ENCODE results near the gene GAB2. TPM values are rescaled to one million over a fixed set of nuclear protein-coding genes. Genes with fewer than 3 reads are reported as not detected.

The GAB2 gene
- total and polyA plus RNA-seq, 2 experiments from 2014 or later: 4.9 to 10.2 TPM

DNA sequence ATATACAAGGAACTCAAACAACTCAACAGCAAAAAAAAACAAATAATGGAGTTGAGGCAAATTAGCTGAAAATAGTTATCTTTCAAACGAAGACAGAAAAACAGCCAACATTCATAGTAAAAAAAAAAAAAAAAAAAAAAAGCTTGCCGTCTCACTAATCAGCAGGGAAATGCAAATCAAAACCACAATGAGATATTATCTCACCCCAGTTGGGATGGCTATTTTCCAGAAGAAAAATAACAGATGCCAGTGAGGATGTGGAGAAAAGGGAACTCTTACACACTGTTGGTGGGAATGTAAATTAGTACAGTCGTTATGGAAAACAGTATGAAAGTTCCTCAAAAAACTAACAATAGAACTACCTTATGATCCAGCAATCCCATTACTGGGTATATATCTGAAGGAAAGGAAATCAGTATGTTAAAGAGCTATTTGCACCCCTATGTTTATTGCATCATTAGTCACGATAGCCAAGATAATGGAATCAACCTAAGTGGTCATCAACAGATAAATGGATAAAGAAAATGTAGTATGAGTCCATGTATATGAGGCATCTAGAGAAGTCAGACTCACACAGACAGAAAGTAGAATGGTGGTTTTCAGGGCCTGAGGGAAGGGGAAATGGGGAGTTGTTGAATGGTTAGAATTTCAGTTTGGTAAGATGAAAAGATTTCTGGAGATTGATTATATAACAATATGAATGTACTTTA, 172.9 kb downstream of the GAB2 start:
- Histone ChIP-seq H2AFZ (no peak overlapping the region), H4K20me1 (ENCODE audit: insufficient read depth, poor library complexity, severe bottlenecking) (no peaks in the 10 kb centered on the region), H3K4me3 (no peak overlapping the region), H3K79me2 (peaks cover 3% of the 10 kb centered on the region), H3K9me3 (ENCODE audit: low read depth) (peaks cover 4% of the 10 kb centered on the region), H3K36me3 (replicated peaks; ENCODE audit: insufficient read depth, low read depth) (no peaks in the 10 kb centered on the region), H3K27me3 (no peaks in the 10 kb centered on the region), H3K9me2 (replicated peaks; ENCODE audit: insufficient read depth) (no peaks in the 10 kb centered on the region), H3K4me2 (no peak overlapping the region), H3K27ac (no peak overlapping the region), H3K4me1 (ENCODE audit: insufficient read depth) (no peaks in the 10 kb centered on the region)
- TF ChIP-seq, protein P1, sequence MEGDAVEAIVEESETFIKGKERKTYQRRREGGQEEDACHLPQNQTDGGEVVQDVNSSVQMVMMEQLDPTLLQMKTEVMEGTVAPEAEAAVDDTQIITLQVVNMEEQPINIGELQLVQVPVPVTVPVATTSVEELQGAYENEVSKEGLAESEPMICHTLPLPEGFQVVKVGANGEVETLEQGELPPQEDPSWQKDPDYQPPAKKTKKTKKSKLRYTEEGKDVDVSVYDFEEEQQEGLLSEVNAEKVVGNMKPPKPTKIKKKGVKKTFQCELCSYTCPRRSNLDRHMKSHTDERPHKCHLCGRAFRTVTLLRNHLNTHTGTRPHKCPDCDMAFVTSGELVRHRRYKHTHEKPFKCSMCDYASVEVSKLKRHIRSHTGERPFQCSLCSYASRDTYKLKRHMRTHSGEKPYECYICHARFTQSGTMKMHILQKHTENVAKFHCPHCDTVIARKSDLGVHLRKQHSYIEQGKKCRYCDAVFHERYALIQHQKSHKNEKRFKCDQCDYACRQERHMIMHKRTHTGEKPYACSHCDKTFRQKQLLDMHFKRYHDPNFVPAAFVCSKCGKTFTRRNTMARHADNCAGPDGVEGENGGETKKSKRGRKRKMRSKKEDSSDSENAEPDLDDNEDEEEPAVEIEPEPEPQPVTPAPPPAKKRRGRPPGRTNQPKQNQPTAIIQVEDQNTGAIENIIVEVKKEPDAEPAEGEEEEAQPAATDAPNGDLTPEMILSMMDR (IDR thresholded peaks at IDR 0.05; ENCODE audit: poor library complexity): no peak
- TF ChIP-seq EZH2phosphoT487 (IDR thresholded peaks at IDR 0.05; ENCODE audit: low read depth, severe bottlenecking, unreplicated experiment) (no peak), EZH2 (IDR thresholded peaks at IDR 0.05; ENCODE audit: borderline replicate concordance) (no peak)
- 88% methylated on average over 4 of the region's 4 CpGs for WGBS (ENCODE audit: low lambda C conversion rate, missing lambda C conversion rate)
- no peak for DNase-seq (ENCODE audit: low spot score)

DNA sequence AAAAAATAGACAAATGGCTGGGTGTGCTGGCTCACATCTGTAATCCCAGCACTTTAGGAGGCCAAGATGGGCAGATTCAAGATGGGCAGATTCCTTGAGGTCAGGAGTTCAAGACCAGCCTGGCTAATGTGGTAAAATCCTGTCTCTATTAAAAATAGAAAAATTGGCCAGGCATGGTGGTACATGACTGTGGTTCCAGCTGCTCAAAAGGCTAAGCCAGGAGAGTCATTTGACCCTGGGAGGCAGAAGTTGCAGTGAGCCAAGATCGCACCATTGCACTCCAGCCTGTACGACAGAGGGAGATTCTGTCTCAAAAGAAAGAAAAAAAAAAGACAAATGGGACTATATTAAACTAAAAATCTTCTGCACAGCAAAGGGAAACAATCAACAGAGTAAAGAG, 173.5 kb downstream of the GAB2 start:
- TF ChIP-seq, protein P1 (IDR thresholded peaks at IDR 0.05; ENCODE audit: poor library complexity): no peak
- TF ChIP-seq EZH2phosphoT487 (IDR thresholded peaks at IDR 0.05; ENCODE audit: low read depth, severe bottlenecking, unreplicated experiment): no peak
- no peak for TF ChIP-seq EZH2 (IDR thresholded peaks at IDR 0.05; ENCODE audit: borderline replicate concordance)
- Histone ChIP-seq H3K79me2 (peaks cover 3% of the 10 kb centered on the region), H3K4me2 (no peak overlapping the region), H3K4me3 (no peak overlapping the region), H3K9me3 (ENCODE audit: low read depth) (peaks cover 4% of the 10 kb centered on the region), H4K20me1 (ENCODE audit: insufficient read depth, poor library complexity, severe bottlenecking) (no peaks in the 10 kb centered on the region), H3K27ac (no peak overlapping the region), H2AFZ (no peak overlapping the region), H3K4me1 (ENCODE audit: insufficient read depth) (no peaks in the 10 kb centered on the region), H3K27me3 (no peaks in the 10 kb centered on the region), H3K9me2 (replicated peaks; ENCODE audit: insufficient read depth) (no peaks in the 10 kb centered on the region), H3K36me3 (replicated peaks; ENCODE audit: insufficient read depth, low read depth) (no peaks in the 10 kb centered on the region)
- DNase-seq (ENCODE audit: low spot score): no peak
- 90% methylated on average over 2 of the region's 2 CpGs for WGBS (ENCODE audit: low lambda C conversion rate, missing lambda C conversion rate)

DNA sequence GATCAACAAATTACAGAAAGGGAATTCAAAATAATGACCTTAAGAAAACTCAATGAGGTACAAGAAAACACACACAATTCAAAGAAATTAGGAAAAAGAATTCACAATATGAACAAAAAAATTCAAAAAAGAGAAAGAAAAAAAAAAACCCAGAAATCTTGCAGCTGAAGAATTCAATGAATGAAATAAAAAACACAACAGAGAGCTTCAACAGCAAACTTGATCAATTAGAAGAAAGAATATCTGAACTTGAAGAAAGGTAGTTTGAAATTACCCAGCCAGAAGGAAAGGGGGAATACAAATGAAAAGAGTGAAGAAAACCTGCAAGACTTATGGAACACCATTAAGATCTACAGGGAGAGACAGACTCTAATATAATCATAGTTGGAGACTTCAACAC, 176.1 kb downstream of the GAB2 start:
- DNase-seq (ENCODE audit: low spot score): no peak
- no peaks in the 10 kb centered on the region for H3K4me1 ChIP-seq (ENCODE audit: insufficient read depth)
- H3K4me2 ChIP-seq: no peak overlapping the region
- no peaks in the 10 kb centered on the region for H4K20me1 ChIP-seq (ENCODE audit: insufficient read depth, poor library complexity, severe bottlenecking)
- H3K36me3 ChIP-seq (replicated peaks; ENCODE audit: insufficient read depth, low read depth): no peaks in the 10 kb centered on the region
- H3K9me3 ChIP-seq (ENCODE audit: low read depth): peaks cover 4% of the 10 kb centered on the region
- H2AFZ ChIP-seq: no peak overlapping the region
- no peaks in the 10 kb centered on the region for H3K9me2 ChIP-seq (replicated peaks; ENCODE audit: insufficient read depth)
- H3K27me3 ChIP-seq: no peaks in the 10 kb centered on the region
- H3K27ac ChIP-seq: no peak overlapping the region
- TF ChIP-seq EZH2 (IDR thresholded peaks at IDR 0.05; ENCODE audit: borderline replicate concordance) (no peak), EZH2phosphoT487 (IDR thresholded peaks at IDR 0.05; ENCODE audit: low read depth, severe bottlenecking, unreplicated experiment) (no peak)
- TF ChIP-seq, protein P1 (IDR thresholded peaks at IDR 0.05; ENCODE audit: poor library complexity): no peak
- H3K4me3 ChIP-seq: no peak overlapping the region
- H3K79me2 ChIP-seq: peaks cover 3% of the 10 kb centered on the region

Measured in hepatocyte (in vitro differentiated cells).